8988T (cell line): ENCODE data around the gene MATN4.
A peak's percentile ranks its signal among the peaks of the same experiment; 100 is the strongest.

ENCODE experiments used
- DNase-seq: peaks from one replicate; pipeline ENCODE4 v3.0.0; 2011

The MATN4 gene

GRCh38 chr20:45313065-45313695 lies 5.1 kb upstream of the MATN4 start:
- no peak for DNase-seq

GRCh38 chr20:45312241-45312640 lies 4.1 kb upstream of the MATN4 start:
- no peak for DNase-seq

GRCh38 chr20:45311589-45312211 lies 3.6 kb upstream of the MATN4 start:
- peak; percentile 95 for DNase-seq

DNA sequence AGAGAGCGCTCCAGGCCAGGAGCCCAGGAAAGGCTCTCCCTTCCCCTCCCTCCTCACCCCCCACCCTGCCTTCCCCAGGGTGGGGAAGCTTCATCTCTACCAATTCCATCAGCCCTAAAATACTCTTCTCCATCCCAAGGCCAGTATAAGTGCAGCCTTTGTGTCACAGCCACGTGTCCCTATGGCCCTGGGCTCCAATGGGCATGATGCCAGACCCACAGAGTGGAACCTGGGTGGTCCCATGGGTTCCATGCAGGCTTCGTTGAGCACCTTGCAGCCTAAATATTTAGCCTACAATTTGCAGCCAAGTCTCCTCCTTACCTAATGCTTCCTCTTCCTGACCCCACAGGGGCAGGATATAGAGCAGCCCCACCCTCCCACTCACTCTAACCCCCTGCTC lies 976 bp upstream of the MATN4 start:
- DNase-seq, result no peak

DNA sequence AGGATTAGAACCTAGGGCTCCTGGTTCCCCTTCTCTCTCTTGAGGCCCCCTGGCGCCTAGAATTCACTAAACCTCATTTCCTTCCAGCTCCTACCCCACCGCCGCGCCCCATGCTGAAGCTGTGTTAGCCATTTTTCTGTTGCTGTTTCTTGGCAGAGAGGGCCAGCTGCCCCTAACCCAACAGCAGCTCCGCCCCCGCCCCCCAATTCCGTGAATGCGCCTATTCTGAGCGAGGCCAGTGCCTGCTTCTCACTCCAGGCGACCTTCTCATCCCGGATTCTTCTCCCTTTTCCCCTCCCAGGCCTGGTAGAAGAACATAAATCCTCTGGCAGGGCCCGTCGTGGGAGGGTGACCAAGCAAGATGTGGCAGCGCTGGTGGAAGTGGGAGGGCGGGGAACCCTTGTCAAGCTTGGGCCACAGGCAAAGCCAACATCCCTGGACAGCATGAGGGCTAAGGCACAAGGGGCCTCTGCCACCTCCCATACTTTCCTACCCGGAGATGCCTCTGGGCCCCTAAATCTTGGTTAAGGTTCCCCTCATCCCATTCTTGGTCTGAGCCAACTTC lies 941 bp downstream of the MATN4 start:
- DNase-seq, result no peak

DNA sequence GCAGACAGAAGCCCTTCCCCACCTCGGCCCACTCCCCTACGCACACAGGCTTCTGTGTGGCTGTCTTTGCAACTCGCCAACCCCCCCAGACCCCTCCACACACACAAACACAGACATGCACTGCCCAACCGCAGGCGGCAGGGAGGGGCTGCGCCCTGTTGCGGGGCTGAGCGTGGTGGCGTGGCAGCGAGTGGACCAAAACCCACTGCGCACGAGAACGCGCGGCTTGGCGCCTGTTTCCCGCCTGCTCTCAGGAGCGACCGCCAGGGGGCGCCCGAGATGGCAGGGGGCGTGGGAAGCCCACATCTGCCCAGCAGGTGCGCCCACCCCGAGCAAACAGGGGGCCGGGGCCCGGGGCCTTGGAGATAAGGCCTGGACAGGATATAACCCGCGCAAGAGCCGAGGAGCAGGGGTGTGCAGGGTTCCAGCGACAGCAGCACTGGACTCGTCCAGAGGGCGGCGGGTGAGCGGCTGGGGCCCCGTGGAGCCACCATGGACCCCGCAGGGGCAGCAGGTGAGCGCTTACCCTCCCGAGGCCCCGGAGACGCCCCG lies 1.6 kb downstream of the MATN4 start, which contains the start of gene RBPJL:
Gene RBPJL, plus strand, starts transcription at position 410 of the 552 bp plus-strand sequence. Its CDS starts 83 bp downstream, at position 493.
- peak; percentile 50 for DNase-seq

- no peak for DNase-seq
Observed at GRCh38 chr20:45305262-45305661, 2.8 kb downstream of the MATN4 start.

- no peak for DNase-seq
Observed at GRCh38 chr20:45304464-45304999, 3.6 kb downstream of the MATN4 start.

DNA sequence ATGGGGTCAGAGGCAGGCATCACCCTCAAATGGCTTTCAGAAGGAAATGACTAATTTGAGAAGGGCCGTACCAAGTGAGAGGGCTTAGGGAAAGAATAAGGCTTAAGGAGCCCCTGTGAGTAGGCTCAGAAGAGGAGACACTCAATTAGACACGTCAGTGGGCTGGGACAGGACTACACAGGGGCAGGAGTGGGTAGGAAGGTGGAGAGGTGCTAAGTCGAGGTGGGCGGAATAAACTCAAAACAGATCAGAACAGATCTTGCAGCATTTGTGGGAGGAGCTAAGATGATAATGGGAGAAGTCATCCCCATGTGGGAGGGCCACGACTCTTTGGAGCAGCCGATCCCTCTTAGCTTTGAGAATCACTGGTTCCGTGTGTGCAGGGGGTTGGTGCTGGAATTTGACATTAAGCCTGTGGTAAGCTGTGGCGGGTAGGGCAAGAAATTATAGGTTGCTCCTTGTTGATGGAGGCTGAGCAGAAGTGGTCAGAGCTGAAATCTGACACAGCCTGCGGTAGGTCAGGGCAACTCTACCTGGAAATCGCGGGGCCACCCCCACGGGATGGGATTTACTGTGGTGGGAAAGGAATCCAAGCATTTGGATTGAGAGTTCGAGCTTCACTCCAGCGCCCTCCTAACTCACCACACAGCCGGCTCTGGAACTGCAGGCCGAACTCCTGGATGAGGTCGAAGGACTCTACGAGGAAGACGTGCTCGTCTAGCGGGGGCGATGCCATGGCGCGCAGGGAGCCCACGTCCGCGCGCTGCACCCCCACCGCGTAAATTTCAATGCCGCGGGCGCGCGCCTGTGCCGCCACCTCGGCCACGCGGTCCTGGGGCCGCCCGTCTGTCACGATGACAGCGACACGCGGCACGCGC lies 4.3 kb downstream of the MATN4 start:
- no peak for DNase-seq

GRCh38 chr20:45301824-45302271 lies 6.3 kb downstream of the MATN4 start:
- DNase-seq, result no peak

GRCh38 chr20:45300961-45301360 lies 7.1 kb downstream of the MATN4 start:
- DNase-seq, result peak; percentile 84

DNA sequence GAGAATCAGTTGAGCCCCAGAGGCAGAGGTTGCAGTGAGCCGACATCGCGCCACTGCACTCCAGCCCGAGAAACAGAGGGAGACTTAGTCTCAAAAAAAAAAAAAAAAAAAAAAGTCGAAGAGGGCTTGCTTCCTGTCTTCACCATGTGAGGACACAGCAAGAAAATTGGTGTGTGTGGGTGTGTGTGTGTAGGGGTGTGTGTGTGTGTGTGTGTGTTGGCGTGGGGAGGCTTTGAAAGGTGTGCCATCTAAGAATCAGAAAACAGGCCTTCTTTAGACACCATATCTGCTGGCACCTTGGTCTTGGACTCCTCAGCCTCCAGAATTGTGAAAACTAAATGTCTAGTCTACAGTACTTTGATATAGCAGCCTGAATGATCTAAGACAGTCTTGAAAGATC lies 8.3 kb downstream of the MATN4 start:
- DNase-seq, result no peak

GRCh38 chr20:45297786-45298497 lies 10.2 kb downstream of the MATN4 start:
- no peak for DNase-seq

DNA sequence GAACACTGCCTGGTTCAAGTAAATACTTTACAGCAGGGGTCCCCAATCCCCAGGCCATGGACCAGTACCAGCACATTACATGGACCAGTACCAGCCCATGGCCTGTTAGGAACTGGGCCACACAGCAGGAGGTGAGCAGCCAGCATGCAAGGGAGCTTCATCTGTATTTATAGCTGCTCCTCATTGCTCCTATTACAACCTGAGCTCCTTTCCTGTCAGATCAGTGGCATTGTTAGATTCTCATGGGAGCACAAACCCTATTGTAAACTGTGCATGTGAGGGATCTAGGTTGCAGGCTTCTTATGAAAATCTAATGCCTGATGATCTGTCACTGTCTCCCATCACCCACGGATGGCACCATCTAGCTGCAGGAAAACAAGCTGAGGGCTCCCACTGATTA lies 13.4 kb downstream of the MATN4 start:
- no peak for DNase-seq

- no peak for DNase-seq
Observed at GRCh38 chr20:45294003-45294368, 14.1 kb downstream of the MATN4 start.

DNA sequence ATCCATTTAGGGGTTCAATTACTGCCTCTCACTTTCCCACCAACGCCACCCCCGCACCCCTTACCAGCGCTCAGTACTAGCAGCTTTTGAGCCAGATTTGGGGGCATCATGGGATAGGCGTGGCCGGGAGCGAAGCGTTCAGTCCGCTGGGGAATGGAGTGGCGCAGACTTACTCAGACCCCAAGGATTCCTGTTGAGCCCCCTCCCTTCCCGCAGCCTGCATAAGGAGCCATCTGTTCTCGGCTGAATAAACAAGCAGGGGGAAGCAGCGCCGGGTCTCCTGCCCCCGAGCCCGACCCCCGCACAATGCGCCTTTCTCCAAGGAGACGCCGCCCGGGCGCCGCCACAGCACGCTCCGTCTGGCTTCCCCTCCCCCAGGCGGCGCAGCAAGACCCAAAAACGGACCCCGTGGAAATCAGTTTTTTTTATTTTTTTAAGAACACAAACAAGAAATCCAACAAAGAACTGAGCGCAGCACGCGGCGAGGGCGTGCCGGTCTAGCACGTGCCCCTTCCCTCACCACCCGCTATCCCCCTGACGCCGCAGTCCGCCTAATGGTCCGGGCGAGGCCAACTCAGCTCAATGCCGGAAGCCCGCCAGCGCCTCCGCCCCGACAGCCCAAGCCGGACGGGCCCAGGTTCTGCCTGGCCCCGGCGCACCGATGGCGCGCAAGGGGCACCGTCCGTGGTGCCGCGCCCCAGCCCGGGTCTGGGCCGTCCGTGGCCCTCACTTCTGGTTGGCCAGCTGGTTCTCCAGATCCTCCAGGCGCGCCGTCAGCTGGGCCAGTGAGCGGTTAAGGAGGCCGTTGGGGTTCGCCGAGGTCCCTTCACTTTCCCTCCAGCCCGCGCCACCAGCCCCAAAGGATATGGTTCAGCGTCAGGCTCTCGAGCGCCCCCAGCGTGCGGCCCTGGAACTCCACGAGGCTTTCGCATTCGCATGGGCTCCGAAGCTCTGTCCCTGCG lies 14.8 kb downstream of the MATN4 start:
- DNase-seq, result peak; percentile 96

- DNase-seq, result no peak
Observed at GRCh38 chr20:45292343-45292742, 15.8 kb downstream of the MATN4 start.

DNA sequence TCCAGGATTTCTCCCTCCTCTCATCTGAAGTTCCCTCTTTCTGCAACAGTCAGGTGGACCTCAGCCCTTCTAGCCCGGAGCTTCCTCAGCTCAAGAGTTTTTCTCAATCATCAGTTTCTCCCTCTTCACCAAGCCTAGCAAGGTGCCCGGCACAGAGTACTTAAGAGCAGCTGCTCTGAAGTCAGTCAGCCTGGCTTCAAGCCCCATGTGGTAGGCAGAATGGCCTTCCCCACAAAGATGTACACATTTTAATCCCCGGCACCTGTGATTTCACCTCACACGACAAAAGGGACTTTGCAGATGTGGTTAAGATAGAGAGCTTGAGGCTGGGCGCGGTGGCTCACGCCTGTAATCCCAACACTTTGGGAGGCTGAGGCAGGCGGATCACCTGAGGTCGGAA lies 16.6 kb downstream of the MATN4 start:
- no peak for DNase-seq

- peak; percentile 82 for DNase-seq
Observed at GRCh38 chr20:45290677-45291355, 17.3 kb downstream of the MATN4 start.

DNA sequence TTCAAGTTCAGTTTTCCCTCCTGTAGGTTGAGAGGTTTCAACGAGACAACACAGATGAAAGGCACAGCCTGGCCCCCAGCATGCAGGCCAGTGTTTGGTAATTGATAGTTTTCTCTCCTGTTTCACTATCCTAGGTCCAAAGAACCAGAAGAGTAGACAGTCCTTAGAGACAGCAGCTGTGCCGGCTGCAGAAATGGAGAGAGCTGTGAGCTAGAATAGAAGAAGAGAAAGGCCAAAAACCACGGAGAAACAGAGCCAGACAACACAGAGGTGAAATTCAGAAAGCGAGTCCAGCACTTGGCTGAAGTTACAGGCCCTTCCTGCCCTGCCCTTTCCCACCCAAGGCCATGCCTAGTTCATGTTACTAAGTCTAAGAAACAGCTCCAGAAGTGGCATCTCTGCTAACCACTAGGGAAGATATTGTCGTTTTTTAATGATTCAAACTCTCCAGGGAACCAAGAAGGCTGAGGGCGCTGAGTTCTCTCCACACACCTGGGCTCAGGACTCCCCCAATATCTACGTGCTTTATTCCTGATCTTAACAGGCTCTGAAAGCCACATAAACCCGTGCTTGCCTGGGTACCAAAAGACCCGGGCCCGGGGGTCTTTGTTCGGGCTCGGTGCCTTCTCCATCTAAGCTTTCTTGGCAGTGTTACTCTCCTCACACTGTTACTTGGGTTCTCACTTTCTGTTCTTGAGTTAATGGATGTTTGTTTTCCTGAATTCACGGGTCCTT lies 18.0 kb downstream of the MATN4 start:
- DNase-seq, result no peak
